ENCODE results near the gene CACNA1C. TPM values are rescaled to one million over a fixed set of nuclear protein-coding genes. Genes with fewer than 3 reads are reported as not detected.

Gene CACNA1C
- total RNA-seq, 4 donors from 2014 or later, result 1.4 to 3.7 (median 2.2) TPM

- TF ChIP-seq POLR2A (IDR thresholded peaks at IDR 0.05), result no peak
- no peak for TF ChIP-seq POLR2AphosphoS5 (IDR thresholded peaks at IDR 0.05)
- TF ChIP-seq EP300 (IDR thresholded peaks at IDR 0.05), result no peak
- no peak for TF ChIP-seq CTCF (IDR thresholded peaks at IDR 0.05)
- WGBS, result 90% methylated on average over 10 of the region's 10 CpGs
- DNase-seq (ENCODE audit: low spot score in 2 of 2), result no peak
- H3K36me3 ChIP-seq, result no peaks in the 10 kb centered on the region
- H3K27me3 ChIP-seq, result no peaks in the 10 kb centered on the region
- H3K4me3 ChIP-seq, result no peak overlapping the region
- no peak overlapping the region for H3K27ac ChIP-seq
- no peaks in the 10 kb centered on the region for H3K9me3 ChIP-seq
- H3K4me1 ChIP-seq, result no peaks in the 10 kb centered on the region
These were observed 357.7 kb downstream of the CACNA1C start for GRCh38 chr12:2410496-2410895.

GRCh38 chr12:2411011-2411410, 358.2 kb downstream of the CACNA1C start:
- DNase-seq (ENCODE audit: low spot score in 2 of 2), result no peak
- no peaks in the 10 kb centered on the region for H3K27me3 ChIP-seq
- H3K36me3 ChIP-seq, result no peaks in the 10 kb centered on the region
- H3K27ac ChIP-seq, result no peak overlapping the region
- WGBS, result 91% methylated on average over 7 of the region's 7 CpGs
- no peaks in the 10 kb centered on the region for H3K9me3 ChIP-seq
- no peaks in the 10 kb centered on the region for H3K4me1 ChIP-seq
- TF ChIP-seq CTCF (IDR thresholded peaks at IDR 0.05) (no peak), EP300 (IDR thresholded peaks at IDR 0.05) (no peak), POLR2A (IDR thresholded peaks at IDR 0.05) (no peak), POLR2AphosphoS5 (IDR thresholded peaks at IDR 0.05) (no peak)
- no peak overlapping the region for H3K4me3 ChIP-seq

- 89% methylated on average over 12 of the region's 12 CpGs for WGBS
- TF ChIP-seq EP300 (IDR thresholded peaks at IDR 0.05) (no peak), CTCF (IDR thresholded peaks at IDR 0.05) (no peak)
- Histone ChIP-seq H3K4me3 (no peak overlapping the region), H3K4me1 (no peaks in the 10 kb centered on the region), H3K27ac (no peak overlapping the region), H3K36me3 (no peaks in the 10 kb centered on the region), H3K9me3 (no peaks in the 10 kb centered on the region), H3K27me3 (no peaks in the 10 kb centered on the region)
- DNase-seq (ENCODE audit: low spot score in 2 of 2), result no peak
These were observed 359.0 kb downstream of the CACNA1C start for GRCh38 chr12:2411616-2412304.

GRCh38 chr12:2412305-2412643, 359.5 kb downstream of the CACNA1C start:
- TF ChIP-seq POLR2AphosphoS5 (IDR thresholded peaks at IDR 0.05) (no peak), EP300 (IDR thresholded peaks at IDR 0.05) (no peak), CTCF (IDR thresholded peaks at IDR 0.05) (no peak), POLR2A (IDR thresholded peaks at IDR 0.05) (no peak)
- DNase-seq (ENCODE audit: low spot score in 2 of 2), result no peak
- Histone ChIP-seq H3K9me3 (no peaks in the 10 kb centered on the region), H3K4me1 (no peaks in the 10 kb centered on the region), H3K27ac (no peak overlapping the region), H3K36me3 (no peaks in the 10 kb centered on the region), H3K4me3 (no peak overlapping the region), H3K27me3 (no peaks in the 10 kb centered on the region)
- WGBS, result 88% methylated on average over 9 of the region's 9 CpGs

GRCh38 chr12:2413301-2413700, 360.5 kb downstream of the CACNA1C start:
- no peaks in the 10 kb centered on the region for H3K27me3 ChIP-seq

More at GRCh38 chr12:2413301-2413700, 360.5 kb downstream of the CACNA1C start:
- Histone ChIP-seq H3K9me3 (no peaks in the 10 kb centered on the region), H3K36me3 (no peaks in the 10 kb centered on the region), H3K27ac (no peak overlapping the region), H3K4me3 (no peak overlapping the region), H3K4me1 (no peaks in the 10 kb centered on the region)
- 88% methylated on average over 8 of the region's 8 CpGs for WGBS
- no peak for TF ChIP-seq POLR2AphosphoS5 (IDR thresholded peaks at IDR 0.05)
- no peak for TF ChIP-seq CTCF (IDR thresholded peaks at IDR 0.05)
- no peak for TF ChIP-seq POLR2A (IDR thresholded peaks at IDR 0.05)
- TF ChIP-seq EP300 (IDR thresholded peaks at IDR 0.05), result no peak
- DNase-seq (ENCODE audit: low spot score in 2 of 2), result no peak

All from suprapubic skin (tissue), 4 donors.